Activated CD8-positive, alpha-beta T cell treated with anti-CD3 and anti-CD28 coated beads for 36 hours (primary cell): ENCODE data around the gene B4GALT3. TPM values are rescaled to one million over a fixed set of nuclear protein-coding genes. Genes with fewer than 3 reads are reported as not detected.

ENCODE experiments used
- ATAC-seq: fragments of 200-7000 bp; cut with Tn5 transposase; one replicate; pipeline ENCODE4 v1.10.0; 2021; ENCODE audit warnings: mild to moderate bottlenecking, moderate library complexity
- CTCF ChIA-PET: fragments of 350-600 bp; sonication (Branson Sonifier 250); formaldehyde crosslinking; loops from one replicate; lab custom pipeline; 2021; ENCODE audit warnings: antibody characterized with exemption; lab: Charles Lee
- POLR2A ChIA-PET: fragments of 350-600 bp; sonication (Branson Sonifier 250); formaldehyde crosslinking; loops from one replicate; lab custom pipeline; 2021; ENCODE audit warnings: antibody characterized with exemption; lab: Charles Lee
- DNase-seq: peaks from one replicate; pipeline ENCODE4 v3.0.0-alpha.2; 2020
- H3K27ac Mint-ChIP-seq: one replicate; pipeline ENCODE4 v1.8.0; 2021; ENCODE audit warnings: mild to moderate bottlenecking, mixed read lengths
- H3K27me3 Mint-ChIP-seq: one replicate; pipeline ENCODE4 v1.8.0; 2021; ENCODE audit warnings: mixed read lengths
- H3K36me3 Mint-ChIP-seq: one replicate; pipeline ENCODE4 v1.8.0; 2021; ENCODE audit warnings: low read depth, mixed read lengths
- H3K4me1 Mint-ChIP-seq: one replicate; pipeline ENCODE4 v1.8.0; 2021; ENCODE audit warnings: low read depth, mixed read lengths
- H3K4me3 Mint-ChIP-seq: one replicate; pipeline ENCODE4 v1.8.0; 2021; ENCODE audit warnings: mild to moderate bottlenecking, moderate library complexity, mixed read lengths
- H3K9me3 Mint-ChIP-seq: one replicate; pipeline ENCODE4 v1.8.0; 2021; ENCODE audit warnings: mixed read lengths
- CTCF ChIP-seq: fragments of 200-600 bp; IDR thresholded peaks from one replicate; pipeline ENCODE4 v1.8.0; 2022; ENCODE audit warnings: antibody characterized with exemption, mild to moderate bottlenecking
- intact Hi-C: fragments of 100-400 bp; cut with micrococcal nuclease; formaldehyde crosslinking; loops from one replicate; pipeline ENCODE4 v1.10.0; 2022
- total RNA-seq, 2 experiments: library from RNA; stranded (reverse); gene quantifications; one replicate each; pipeline ENCODE4 v1.2.3, GENCODE V29; 2021

The B4GALT3 gene
- total RNA-seq, 2 experiments from 2014 or later = 39.9 to 40.8 TPM

GRCh38 chr1:161162806-161163205 is 14.5 kb downstream of the B4GALT3 start:
- no peak overlapping the region for H3K27ac Mint-ChIP-seq
- DNase-seq (no peak), ATAC-seq (no peak)
- H3K4me3 Mint-ChIP-seq = no peak overlapping the region
- CTCF ChIA-PET = interaction anchor here (1.6 to 1.8 kb wide), 3 partner anchors 45 to 128 kb away, joined by 3 to 7 read pairs (median 4); partner anchors contain the start of genes NIT1, PFDN2 and TOMM40L
- H3K9me3 Mint-ChIP-seq = no peaks in the 10 kb centered on the region
- POLR2A ChIA-PET = interaction anchor here (0.9 to 6.5 kb wide), 3 partner anchors 13 to 96 kb away, joined by 3 to 46 read pairs (median 4); partner anchors contain the start of genes B4GALT3 and PCP4L1
- peaks cover 65% of the 10 kb centered on the region for H3K4me1 Mint-ChIP-seq
- no peak for TF ChIP-seq CTCF
- intact Hi-C loops = no loop called here
- H3K27me3 Mint-ChIP-seq = no peaks in the 10 kb centered on the region
- H3K36me3 Mint-ChIP-seq = peaks cover 24% of the 10 kb centered on the region

GRCh38 chr1:161162052-161162451 is 15.3 kb downstream of the B4GALT3 start:
- intact Hi-C loops = no loop called here
- Mint-ChIP-seq H3K27ac (peak overlapping the region; percentile 9), H3K27me3 (no peaks in the 10 kb centered on the region), H3K4me3 (peak overlapping the region; percentile 3), H3K4me1 (peaks cover 60% of the 10 kb centered on the region), H3K9me3 (no peaks in the 10 kb centered on the region), H3K36me3 (peaks cover 27% of the 10 kb centered on the region)
- no peak for TF ChIP-seq CTCF
- ATAC-seq (no peak), DNase-seq (no peak)
- CTCF ChIA-PET = interaction anchor here (1.6 to 1.8 kb wide), 3 partner anchors 44 to 129 kb away, joined by 3 to 7 read pairs (median 4); partner anchors contain the start of genes NIT1, PFDN2 and TOMM40L
- POLR2A ChIA-PET = interaction anchor here (0.7 to 1.2 kb wide), 6 partner anchors 20 to 117 kb away, joined by 3 to 4 read pairs (median 3); partner anchors contain the start of genes NDUFS2 and PCP4L1

- intact Hi-C loops = no loop called here
- Mint-ChIP-seq H3K36me3 (peaks cover 30% of the 10 kb centered on the region), H3K4me3 (peak overlapping the region; percentile 3), H3K27ac (no peak overlapping the region), H3K27me3 (no peaks in the 10 kb centered on the region), H3K9me3 (no peaks in the 10 kb centered on the region), H3K4me1 (peaks cover 58% of the 10 kb centered on the region)
- ChIA-PET POLR2A (interaction anchor here (0.7 to 1.2 kb wide), 5 partner anchors 19 to 117 kb away, joined by 3 read pairs; partner anchors contain the start of gene NDUFS2), CTCF (interaction anchor here (1.6 to 1.8 kb wide), 2 partner anchors 65 to 129 kb away, joined by 3 to 7 read pairs; partner anchors contain the start of gene TOMM40L)
- TF ChIP-seq CTCF = no peak
- ATAC-seq = no peak
- DNase-seq = no peak
These were observed 15.7 kb downstream of the B4GALT3 start for GRCh38 chr1:161161652-161162051.

- Mint-ChIP-seq H3K27me3 (no peaks in the 10 kb centered on the region), H3K4me1 (peaks cover 61% of the 10 kb centered on the region), H3K36me3 (peaks cover 30% of the 10 kb centered on the region), H3K9me3 (no peaks in the 10 kb centered on the region), H3K4me3 (peak overlapping the region; percentile 80), H3K27ac (no peak overlapping the region)
- no peak for TF ChIP-seq CTCF
- intact Hi-C loops = no loop called here
- POLR2A ChIA-PET = interaction anchor here (1.0 to 1.3 kb wide), 3 partner anchors 16 to 41 kb away, joined by 3 to 5 read pairs (median 5); partner anchors contain the start of genes B4GALT3 and NDUFS2
- DNase-seq (no peak), ATAC-seq (no peak)
- CTCF ChIA-PET = interaction anchor here (1.8 kb wide), 1 partner anchor 66 kb away, joined by 7 read pairs; the partner anchor contains the start of gene TOMM40L
These were observed 16.6 kb downstream of the B4GALT3 start for GRCh38 chr1:161160671-161161145.

GRCh38 chr1:161159913-161160243 is 17.4 kb downstream of the B4GALT3 start:
- peak overlapping the region; percentile 80 for H3K4me3 Mint-ChIP-seq
- peak overlapping the region; percentile 77 for H3K27ac Mint-ChIP-seq
- no peaks in the 10 kb centered on the region for H3K27me3 Mint-ChIP-seq
- TF ChIP-seq CTCF = no peak
- ATAC-seq = no peak
- H3K9me3 Mint-ChIP-seq = no peaks in the 10 kb centered on the region
- ChIA-PET POLR2A (interaction anchor here (0.8 to 1.3 kb wide), 5 partner anchors 10 to 42 kb away, joined by 3 to 5 read pairs (median 4); partner anchors contain the start of genes B4GALT3, NDUFS2, NIT1 and PFDN2), CTCF (no interaction called here)
- intact Hi-C loops = no loop called here
- peaks cover 62% of the 10 kb centered on the region for H3K4me1 Mint-ChIP-seq
- H3K36me3 Mint-ChIP-seq = peaks cover 29% of the 10 kb centered on the region
- no peak for DNase-seq
